Activated CD4-positive, CD25-positive, alpha-beta regulatory T cell treated with anti-CD3 and anti-CD28 coated beads, Interleukin-2, amount 50 U/mL, for 16 hours (primary cell): ENCODE results near the gene P4HTM.
A peak's percentile ranks its signal among the peaks of the same experiment; 100 is the strongest.
"Not testable (repeated sequence)": the region's sequence is repeated elsewhere in the genome, so short reads cannot be mapped to it uniquely, and the experiment has no call there.

Experiments
- DNase-seq: peaks from one replicate; pipeline ENCODE4 v3.0.0-alpha.2; 2020; ENCODE audit warnings: low read depth, low spot score

Gene P4HTM

GRCh38 chr3:49007771-49008528 lies 17.9 kb downstream of the P4HTM start:
- DNase-seq, result peak; percentile 74

GRCh38 chr3:49008627-49009026 lies 18.6 kb downstream of the P4HTM start:
- DNase-seq, result not testable (repeated sequence)

- DNase-seq, result no peak
Measured at GRCh38 chr3:49009396-49009795, 19.4 kb downstream of the P4HTM start.

- DNase-seq, result no peak
Measured at GRCh38 chr3:49012441-49013017, 22.5 kb downstream of the P4HTM start.

- DNase-seq, result no peak
Measured at GRCh38 chr3:49013113-49013737, 23.2 kb downstream of the P4HTM start.

GRCh38 chr3:49013738-49014660 lies 24.0 kb downstream of the P4HTM start:
- DNase-seq, result no peak

- DNase-seq, result no peak
Measured at GRCh38 chr3:49015072-49015471, 25.0 kb downstream of the P4HTM start.

- no peak for DNase-seq
Measured at GRCh38 chr3:49015765-49016164, 25.7 kb downstream of the P4HTM start.

GRCh38 chr3:49016414-49017228 lies 26.6 kb downstream of the P4HTM start:
- DNase-seq, result no peak

- no peak for DNase-seq
Measured at GRCh38 chr3:49017229-49017970, 27.4 kb downstream of the P4HTM start.

- DNase-seq, result no peak
Measured at GRCh38 chr3:49017971-49018706, 28.1 kb downstream of the P4HTM start, which contains the start of gene DALRD3. TSS of gene DALRD3 (minus strand) at chr3:49018580. CDS start at chr3:49018564, 16 bp downstream.

- no peak for DNase-seq
Measured at GRCh38 chr3:49018707-49019006, 28.6 kb downstream of the P4HTM start.

GRCh38 chr3:49019941-49020329 lies 29.9 kb downstream of the P4HTM start:
- DNase-seq, result no peak

GRCh38 chr3:49020330-49021212 lies 30.5 kb downstream of the P4HTM start:
- DNase-seq, result no peak

- DNase-seq, result peak; percentile 96
Measured at GRCh38 chr3:49021213-49021812, 31.3 kb downstream of the P4HTM start.

GRCh38 chr3:49021813-49022687 lies 32.0 kb downstream of the P4HTM start, which contains the start of gene NDUFAF3:
TSS of gene NDUFAF3 (plus strand) at chr3:49022121. CDS start at chr3:49022145, 24 bp downstream.
- peak; percentile 84 for DNase-seq

GRCh38 chr3:49022688-49023171 lies 32.7 kb downstream of the P4HTM start:
- no peak for DNase-seq
